HG03103 (cell line): ENCODE results near the gene SERINC3.
"Not testable (repeated sequence)": the region's sequence is repeated elsewhere in the genome, so short reads cannot be mapped to it uniquely, and the experiment has no call there.

ENCODE experiments used
- ATAC-seq: cut with Tn5 transposase; IDR thresholded peaks from one replicate; pipeline ENCODE4 v1.9.1; 2021; ENCODE audit warnings: low read depth; ENCODE audit not compliant: unreplicated experiment

The SERINC3 gene

GRCh38 chr20:44521484-44522481, at the start of gene SERINC3:
Gene SERINC3 (minus strand): TSS chr20:44522070. CDS start chr20:44521951, 119 bp downstream.
- ATAC-seq: peak; percentile 98

GRCh38 chr20:44571362-44571988, 49.6 kb upstream of the SERINC3 start:
- no peak for ATAC-seq

GRCh38 chr20:44570367-44570766, 48.5 kb upstream of the SERINC3 start:
- ATAC-seq: no peak

GRCh38 chr20:44566811-44567210, 44.9 kb upstream of the SERINC3 start:
- no peak for ATAC-seq

- ATAC-seq: no peak
Measured at GRCh38 chr20:44566018-44566417, 44.1 kb upstream of the SERINC3 start.

GRCh38 chr20:44561876-44562275, 40.0 kb upstream of the SERINC3 start:
- ATAC-seq: no peak

- not testable (repeated sequence) for ATAC-seq
Measured at GRCh38 chr20:44560818-44561217, 38.9 kb upstream of the SERINC3 start.

GRCh38 chr20:44560229-44560628, 38.4 kb upstream of the SERINC3 start:
- ATAC-seq: no peak

GRCh38 chr20:44559302-44559701, 37.4 kb upstream of the SERINC3 start:
- no peak for ATAC-seq

- no peak for ATAC-seq
Measured at GRCh38 chr20:44552950-44553908, 31.4 kb upstream of the SERINC3 start.

GRCh38 chr20:44552568-44552949, 30.7 kb upstream of the SERINC3 start:
- no peak for ATAC-seq

GRCh38 chr20:44552050-44552449, 30.2 kb upstream of the SERINC3 start:
- ATAC-seq: no peak

GRCh38 chr20:44549123-44549522, 27.3 kb upstream of the SERINC3 start:
- no peak for ATAC-seq

GRCh38 chr20:44547419-44547818, 25.5 kb upstream of the SERINC3 start:
- no peak for ATAC-seq

- no peak for ATAC-seq
Measured at GRCh38 chr20:44544263-44544662, 22.4 kb upstream of the SERINC3 start.

- no peak for ATAC-seq
Measured at GRCh38 chr20:44543358-44543757, 21.5 kb upstream of the SERINC3 start.

GRCh38 chr20:44542890-44543289, 21.0 kb upstream of the SERINC3 start:
- ATAC-seq: no peak

GRCh38 chr20:44541992-44542391, 20.1 kb upstream of the SERINC3 start:
- ATAC-seq: no peak

- ATAC-seq: no peak
Measured at GRCh38 chr20:44540834-44541233, 19.0 kb upstream of the SERINC3 start.

- ATAC-seq: no peak
Measured at GRCh38 chr20:44537993-44538392, 16.1 kb upstream of the SERINC3 start.

GRCh38 chr20:44536175-44536574, 14.3 kb upstream of the SERINC3 start:
- no peak for ATAC-seq
